ENCODE data around the gene CDH11.

Gene CDH11

DNA sequence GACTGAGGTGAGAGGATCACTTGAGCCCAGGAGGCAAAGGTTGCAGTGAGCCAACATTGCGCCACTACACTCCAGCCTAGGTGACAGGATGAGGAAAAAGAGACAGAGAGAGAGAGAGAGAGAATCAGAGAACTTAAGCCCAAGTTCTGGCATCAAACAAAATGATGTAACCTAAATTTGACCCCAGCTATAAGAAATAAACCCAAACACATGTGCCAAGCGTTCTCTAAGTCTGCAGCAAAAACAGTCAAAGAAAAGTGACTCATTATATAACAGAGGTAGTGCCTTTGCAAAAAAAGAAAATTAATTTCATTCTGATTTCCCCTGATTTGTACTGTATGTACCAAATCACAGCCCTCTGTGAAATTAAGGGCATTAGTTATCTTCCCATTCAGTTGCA is 89.5 kb downstream of the CDH11 start:
- H3K27me3 ChIP-seq (ENCODE audit: low read depth, low read length) = no peaks in the 10 kb centered on the region
- TF ChIP-seq EZH2phosphoT487 (IDR thresholded peaks at IDR 0.05; ENCODE audit: low read depth) = no peak
- TF ChIP-seq, protein P1, sequence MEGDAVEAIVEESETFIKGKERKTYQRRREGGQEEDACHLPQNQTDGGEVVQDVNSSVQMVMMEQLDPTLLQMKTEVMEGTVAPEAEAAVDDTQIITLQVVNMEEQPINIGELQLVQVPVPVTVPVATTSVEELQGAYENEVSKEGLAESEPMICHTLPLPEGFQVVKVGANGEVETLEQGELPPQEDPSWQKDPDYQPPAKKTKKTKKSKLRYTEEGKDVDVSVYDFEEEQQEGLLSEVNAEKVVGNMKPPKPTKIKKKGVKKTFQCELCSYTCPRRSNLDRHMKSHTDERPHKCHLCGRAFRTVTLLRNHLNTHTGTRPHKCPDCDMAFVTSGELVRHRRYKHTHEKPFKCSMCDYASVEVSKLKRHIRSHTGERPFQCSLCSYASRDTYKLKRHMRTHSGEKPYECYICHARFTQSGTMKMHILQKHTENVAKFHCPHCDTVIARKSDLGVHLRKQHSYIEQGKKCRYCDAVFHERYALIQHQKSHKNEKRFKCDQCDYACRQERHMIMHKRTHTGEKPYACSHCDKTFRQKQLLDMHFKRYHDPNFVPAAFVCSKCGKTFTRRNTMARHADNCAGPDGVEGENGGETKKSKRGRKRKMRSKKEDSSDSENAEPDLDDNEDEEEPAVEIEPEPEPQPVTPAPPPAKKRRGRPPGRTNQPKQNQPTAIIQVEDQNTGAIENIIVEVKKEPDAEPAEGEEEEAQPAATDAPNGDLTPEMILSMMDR (IDR thresholded peaks at IDR 0.05; ENCODE audit: low read depth, low read length) = no peak
- H3K27ac ChIP-seq (ENCODE audit: low read length) = no peak overlapping the region
- no peaks in the 10 kb centered on the region for H3K36me3 ChIP-seq (replicated peaks; ENCODE audit: low read depth, low read length)
- no peak overlapping the region for H3K4me2 ChIP-seq (ENCODE audit: low read length)
- H3K79me2 ChIP-seq (ENCODE audit: low read length) = no peaks in the 10 kb centered on the region
- no peaks in the 10 kb centered on the region for H3K4me1 ChIP-seq (ENCODE audit: low read length)
- H2AFZ ChIP-seq (ENCODE audit: low read depth, low read length) = no peak overlapping the region
- no peaks in the 10 kb centered on the region for H3K9me3 ChIP-seq (ENCODE audit: insufficient read depth, low read length)
- no peak overlapping the region for H3K4me3 ChIP-seq (ENCODE audit: low read length)
- H3K9ac ChIP-seq (ENCODE audit: low read length) = no peak overlapping the region
- H4K20me1 ChIP-seq (ENCODE audit: insufficient read depth, low read length) = no peaks in the 10 kb centered on the region

DNA sequence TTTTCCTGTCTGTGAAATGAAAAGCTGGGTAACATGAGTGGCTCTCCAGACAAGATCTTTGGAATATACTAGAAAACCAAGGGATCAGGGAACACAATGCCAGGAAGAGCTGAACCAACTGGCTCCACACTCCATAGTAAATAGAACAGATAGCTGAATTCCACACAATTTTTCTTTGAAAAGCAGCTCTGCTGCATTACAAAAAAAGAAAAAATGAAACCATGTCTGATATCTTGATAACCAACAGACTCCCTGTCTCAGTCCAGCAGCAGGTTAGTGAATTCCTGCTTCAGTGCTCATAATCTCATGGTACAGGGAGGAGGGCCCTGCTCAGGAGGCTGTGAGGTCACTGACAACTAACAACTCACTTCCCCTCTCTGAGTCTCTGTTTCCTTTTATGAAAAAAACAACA is 97.1 kb downstream of the CDH11 start:
- Histone ChIP-seq H3K9ac (ENCODE audit: low read length) (no peak overlapping the region), H3K9me3 (ENCODE audit: insufficient read depth, low read length) (no peaks in the 10 kb centered on the region), H4K20me1 (ENCODE audit: insufficient read depth, low read length) (no peaks in the 10 kb centered on the region), H3K4me2 (ENCODE audit: low read length) (no peak overlapping the region), H2AFZ (ENCODE audit: low read depth, low read length) (no peak overlapping the region), H3K4me3 (ENCODE audit: low read length) (no peak overlapping the region), H3K27ac (ENCODE audit: low read length) (no peak overlapping the region), H3K79me2 (ENCODE audit: low read length) (no peaks in the 10 kb centered on the region), H3K36me3 (replicated peaks; ENCODE audit: low read depth, low read length) (no peaks in the 10 kb centered on the region), H3K4me1 (ENCODE audit: low read length) (no peaks in the 10 kb centered on the region), H3K27me3 (ENCODE audit: low read depth, low read length) (no peaks in the 10 kb centered on the region)
- TF ChIP-seq EZH2phosphoT487 (IDR thresholded peaks at IDR 0.05; ENCODE audit: low read depth) = no peak
- TF ChIP-seq, protein P1 (IDR thresholded peaks at IDR 0.05; ENCODE audit: low read depth, low read length) = no peak

DNA sequence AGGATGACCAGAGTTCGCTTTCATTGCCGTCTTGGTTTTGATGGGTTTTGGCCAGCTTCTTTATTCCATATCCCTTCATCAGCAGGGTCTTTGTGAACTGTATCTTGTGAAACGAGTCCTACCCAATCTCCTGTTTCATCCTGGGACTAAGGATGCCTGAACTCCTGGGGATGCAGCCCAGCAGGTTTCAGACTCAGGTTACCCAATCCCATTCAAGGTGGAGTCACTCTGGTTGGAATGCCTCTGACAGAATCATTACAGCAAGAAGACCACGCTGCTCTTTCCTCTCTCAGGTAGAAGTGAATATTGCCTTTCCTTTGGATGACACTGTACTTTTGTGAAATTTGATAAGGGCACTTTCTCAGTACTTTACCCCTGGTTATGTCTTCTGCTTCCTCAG is 98.1 kb downstream of the CDH11 start:
- Histone ChIP-seq H4K20me1 (ENCODE audit: insufficient read depth, low read length) (no peaks in the 10 kb centered on the region), H3K4me3 (ENCODE audit: low read length) (no peak overlapping the region), H3K9ac (ENCODE audit: low read length) (no peak overlapping the region), H3K27ac (ENCODE audit: low read length) (no peak overlapping the region), H3K9me3 (ENCODE audit: insufficient read depth, low read length) (no peaks in the 10 kb centered on the region), H3K36me3 (replicated peaks; ENCODE audit: low read depth, low read length) (no peaks in the 10 kb centered on the region), H3K79me2 (ENCODE audit: low read length) (no peaks in the 10 kb centered on the region), H2AFZ (ENCODE audit: low read depth, low read length) (no peak overlapping the region), H3K4me1 (ENCODE audit: low read length) (no peaks in the 10 kb centered on the region), H3K4me2 (ENCODE audit: low read length) (no peak overlapping the region), H3K27me3 (ENCODE audit: low read depth, low read length) (no peaks in the 10 kb centered on the region)
- no peak for TF ChIP-seq EZH2phosphoT487 (IDR thresholded peaks at IDR 0.05; ENCODE audit: low read depth)
- TF ChIP-seq, protein P1 (IDR thresholded peaks at IDR 0.05; ENCODE audit: low read depth, low read length) = no peak

DNA sequence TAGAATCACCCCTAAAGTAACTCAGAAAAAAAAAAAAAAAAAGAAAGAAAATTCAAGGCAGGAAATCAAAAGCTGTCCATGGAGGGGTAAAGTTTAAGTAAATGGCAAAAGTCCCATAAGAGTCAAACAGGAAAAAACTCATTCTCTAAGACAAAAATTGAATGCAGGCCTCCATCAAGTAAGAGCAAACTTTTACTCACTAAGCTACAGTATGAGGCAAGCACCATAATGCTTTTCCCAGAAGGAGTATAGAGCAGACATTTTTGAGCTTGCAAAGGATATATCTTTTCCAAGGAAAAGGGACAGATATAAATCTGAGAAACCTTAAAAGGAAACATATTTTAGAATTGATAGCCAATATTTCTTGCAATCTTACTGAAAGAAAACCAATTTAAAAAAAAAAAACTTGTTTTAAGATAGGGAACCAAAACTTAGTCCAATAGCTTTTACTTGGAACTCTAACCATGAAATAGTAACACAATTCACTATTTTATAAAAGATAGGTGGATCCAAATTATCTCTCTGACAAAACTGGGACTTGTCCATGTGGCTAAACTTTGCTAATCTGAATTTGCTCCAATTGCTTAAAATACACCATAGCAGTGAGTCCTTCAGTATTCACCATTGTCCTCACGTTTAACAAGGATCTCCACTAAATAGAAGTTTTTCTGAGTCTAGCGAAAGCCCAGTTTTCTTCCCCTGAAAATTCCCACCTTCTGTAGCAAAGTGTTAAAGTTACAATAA is 99.8 kb downstream of the CDH11 start:
- Histone ChIP-seq H3K27me3 (ENCODE audit: low read depth, low read length) (no peaks in the 10 kb centered on the region), H4K20me1 (ENCODE audit: insufficient read depth, low read length) (no peaks in the 10 kb centered on the region), H3K9me3 (ENCODE audit: insufficient read depth, low read length) (no peaks in the 10 kb centered on the region), H3K27ac (ENCODE audit: low read length) (no peak overlapping the region), H3K4me2 (ENCODE audit: low read length) (no peak overlapping the region), H3K4me3 (ENCODE audit: low read length) (no peak overlapping the region), H3K4me1 (ENCODE audit: low read length) (no peaks in the 10 kb centered on the region), H3K79me2 (ENCODE audit: low read length) (no peaks in the 10 kb centered on the region), H2AFZ (ENCODE audit: low read depth, low read length) (no peak overlapping the region), H3K9ac (ENCODE audit: low read length) (no peak overlapping the region), H3K36me3 (replicated peaks; ENCODE audit: low read depth, low read length) (no peaks in the 10 kb centered on the region)
- TF ChIP-seq EZH2phosphoT487 (IDR thresholded peaks at IDR 0.05; ENCODE audit: low read depth) = no peak
- TF ChIP-seq, protein P1 (IDR thresholded peaks at IDR 0.05; ENCODE audit: low read depth, low read length) = no peak
